ENCODE results near the gene BMP2.
A peak's percentile ranks its signal among the peaks of the same experiment; 100 is the strongest.

The BMP2 gene

DNA sequence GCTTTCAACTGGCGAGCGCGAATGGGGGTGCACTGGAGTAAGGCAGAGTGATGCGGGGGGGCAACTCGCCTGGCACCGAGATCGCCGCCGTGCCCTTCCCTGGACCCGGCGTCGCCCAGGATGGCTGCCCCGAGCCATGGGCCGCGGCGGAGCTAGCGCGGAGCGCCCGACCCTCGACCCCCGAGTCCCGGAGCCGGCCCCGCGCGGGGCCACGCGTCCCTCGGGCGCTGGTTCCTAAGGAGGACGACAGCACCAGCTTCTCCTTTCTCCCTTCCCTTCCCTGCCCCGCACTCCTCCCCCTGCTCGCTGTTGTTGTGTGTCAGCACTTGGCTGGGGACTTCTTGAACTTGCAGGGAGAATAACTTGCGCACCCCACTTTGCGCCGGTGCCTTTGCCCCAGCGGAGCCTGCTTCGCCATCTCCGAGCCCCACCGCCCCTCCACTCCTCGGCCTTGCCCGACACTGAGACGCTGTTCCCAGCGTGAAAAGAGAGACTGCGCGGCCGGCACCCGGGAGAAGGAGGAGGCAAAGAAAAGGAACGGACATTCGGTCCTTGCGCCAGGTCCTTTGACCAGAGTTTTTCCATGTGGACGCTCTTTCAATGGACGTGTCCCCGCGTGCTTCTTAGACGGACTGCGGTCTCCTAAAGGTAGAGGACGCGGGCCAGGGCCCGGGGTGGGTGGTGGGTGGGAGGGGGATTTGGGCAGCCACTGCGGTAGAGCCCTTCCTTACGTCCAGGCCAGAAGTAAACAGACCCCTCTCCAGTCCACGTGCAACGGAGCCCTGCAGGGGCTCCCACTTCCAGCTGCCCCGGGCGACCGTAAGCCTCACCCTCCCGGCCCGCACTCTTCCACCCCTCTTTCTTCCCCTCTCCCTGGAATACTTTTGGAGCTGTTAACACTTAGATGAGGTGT lies 998 bp downstream of the BMP2 start:
- no peak for DNase-seq (ENCODE audit: low spot score)

DNA sequence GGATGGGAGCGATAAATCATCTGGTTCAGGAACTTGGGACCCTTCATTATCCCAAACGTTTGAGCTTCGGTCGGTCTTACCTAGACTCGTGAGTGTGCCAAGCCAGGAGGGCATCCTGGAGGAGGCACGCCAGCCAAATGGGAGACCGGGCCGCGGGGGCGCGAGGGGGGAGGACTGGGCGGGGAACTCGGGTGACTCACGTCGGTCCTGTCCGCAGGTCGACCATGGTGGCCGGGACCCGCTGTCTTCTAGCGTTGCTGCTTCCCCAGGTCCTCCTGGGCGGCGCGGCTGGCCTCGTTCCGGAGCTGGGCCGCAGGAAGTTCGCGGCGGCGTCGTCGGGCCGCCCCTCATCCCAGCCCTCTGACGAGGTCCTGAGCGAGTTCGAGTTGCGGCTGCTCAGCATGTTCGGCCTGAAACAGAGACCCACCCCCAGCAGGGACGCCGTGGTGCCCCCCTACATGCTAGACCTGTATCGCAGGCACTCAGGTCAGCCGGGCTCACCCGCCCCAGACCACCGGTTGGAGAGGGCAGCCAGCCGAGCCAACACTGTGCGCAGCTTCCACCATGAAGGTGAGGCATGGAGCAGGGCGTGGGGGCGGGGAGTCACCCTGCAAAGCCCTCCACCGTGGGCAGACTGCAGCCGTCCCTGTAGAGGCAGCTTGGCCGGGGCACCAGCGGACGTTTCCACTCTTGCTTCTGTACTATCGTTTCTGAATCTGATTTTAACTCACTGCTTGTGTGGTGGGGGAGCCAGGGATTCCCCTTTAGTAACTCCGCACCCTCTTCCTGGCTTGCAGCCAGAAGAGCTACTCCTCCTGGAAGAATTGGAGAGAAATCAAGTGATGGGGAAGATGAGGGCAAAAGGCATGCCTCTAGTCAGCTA lies 2.7 kb downstream of the BMP2 start:
- no peak for DNase-seq (ENCODE audit: low spot score)

DNA sequence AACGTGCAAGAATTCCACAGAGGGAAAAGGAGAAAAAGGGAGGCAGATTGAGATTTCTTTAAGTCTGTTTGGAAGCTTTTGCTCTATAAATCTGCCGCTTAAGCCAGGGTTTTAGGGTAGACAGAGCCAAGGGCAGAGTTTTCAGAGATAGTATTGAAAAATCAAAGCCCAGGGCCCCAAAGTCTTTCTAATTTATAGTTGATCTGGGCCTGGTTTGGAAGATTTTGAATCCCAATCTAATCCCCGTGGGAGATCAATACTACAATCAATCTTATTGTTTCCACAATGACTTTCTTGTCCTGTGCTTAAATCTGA lies 3.3 kb downstream of the BMP2 start:
- no peak for DNase-seq (ENCODE audit: low spot score)

DNA sequence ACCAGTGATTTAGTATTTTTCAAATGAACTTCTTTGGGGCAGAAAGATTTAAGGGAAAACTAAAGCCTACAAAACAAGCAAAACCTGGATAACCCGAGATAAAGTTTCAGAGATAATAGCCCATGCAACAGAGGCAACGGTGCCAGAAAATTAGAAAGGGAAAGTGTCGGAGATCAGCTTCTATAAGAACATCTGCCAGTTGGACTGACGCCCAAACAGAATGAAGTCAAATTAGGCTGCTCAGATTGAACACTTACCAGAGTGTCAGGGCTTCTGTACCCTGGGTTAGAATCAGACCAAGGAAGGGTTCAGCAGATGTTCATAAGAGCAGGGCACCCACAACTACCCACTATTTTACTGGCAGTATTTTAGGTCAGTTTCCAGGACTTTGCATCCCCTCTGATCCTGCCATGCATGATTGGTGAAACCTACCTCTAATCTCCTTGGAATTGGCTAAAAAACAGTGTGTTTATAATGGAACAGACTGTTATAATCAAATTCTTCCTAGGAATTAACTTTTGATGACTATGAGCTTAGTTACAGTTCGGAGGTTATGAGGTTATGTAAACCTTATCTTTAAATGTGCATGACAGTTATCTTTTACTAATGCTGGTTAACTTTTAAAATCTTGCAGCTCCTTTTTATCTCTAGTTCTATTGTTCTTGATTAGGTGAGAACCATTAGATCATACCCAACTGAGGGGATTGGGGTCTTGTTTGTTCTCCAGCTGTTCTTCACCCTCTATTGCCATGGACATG lies 13.1 kb downstream of the BMP2 start:
- DNase-seq (ENCODE audit: low spot score): no peak

DNA sequence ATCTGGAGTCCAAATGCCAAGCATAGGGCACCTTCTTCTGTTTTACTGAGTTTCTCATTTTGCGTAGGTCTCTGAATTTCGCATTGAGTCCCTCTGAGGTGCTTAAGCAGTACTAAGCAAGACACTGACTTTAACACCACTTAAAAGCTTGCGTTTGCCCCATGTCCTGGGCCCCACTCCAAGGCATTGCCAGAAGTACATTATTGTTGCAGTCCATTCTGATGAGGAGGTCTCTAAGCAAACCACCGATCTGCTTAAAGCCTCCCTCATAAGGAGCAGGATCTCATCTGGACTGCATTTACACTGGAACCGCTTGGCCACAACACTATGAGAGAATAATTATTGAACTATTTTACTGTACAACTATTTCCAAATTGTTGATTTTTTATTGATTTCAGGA lies 16.3 kb downstream of the BMP2 start:
- DNase-seq (ENCODE audit: low spot score): no peak

DNA sequence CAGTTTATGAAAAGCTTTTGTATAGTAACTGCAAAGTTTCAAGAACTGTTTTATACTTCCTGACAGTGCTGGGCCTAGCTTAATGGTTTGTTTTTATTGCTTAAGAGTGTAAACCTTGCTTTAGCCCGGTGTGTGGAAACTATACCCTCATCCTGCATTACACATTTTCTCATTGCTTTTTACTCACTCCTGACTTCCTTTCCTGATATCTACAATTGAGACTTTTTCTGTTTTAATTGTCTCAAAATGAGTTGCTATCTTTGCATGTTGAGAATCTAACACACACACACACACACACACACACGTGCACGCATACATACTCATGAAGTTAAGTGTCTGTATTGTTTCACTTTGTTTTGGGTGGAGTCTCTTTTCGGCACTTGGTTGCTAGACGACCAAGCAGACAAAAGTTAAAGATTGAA lies 16.7 kb downstream of the BMP2 start:
- no peak for DNase-seq (ENCODE audit: low spot score)

DNA sequence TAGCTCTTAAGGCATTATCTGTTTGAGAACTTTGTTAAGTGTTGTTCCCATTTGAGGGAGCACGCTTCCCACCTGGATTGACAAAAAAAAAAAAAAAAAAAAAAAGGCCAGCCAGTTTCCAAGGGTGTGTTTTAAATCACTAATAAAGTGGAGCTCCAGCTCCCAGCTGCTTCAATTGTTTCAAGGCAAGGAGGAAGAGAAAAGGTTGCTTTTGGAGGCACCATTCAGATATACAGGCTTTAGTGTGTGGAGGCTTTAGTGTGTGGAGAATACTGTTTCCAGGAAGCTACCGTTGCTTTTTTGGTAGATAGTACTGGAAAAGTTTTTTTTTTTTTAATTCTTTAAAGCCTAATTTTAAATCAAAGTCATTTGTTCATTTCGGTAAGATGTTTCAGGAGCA lies 17.3 kb downstream of the BMP2 start:
- DNase-seq (ENCODE audit: low spot score): no peak

DNA sequence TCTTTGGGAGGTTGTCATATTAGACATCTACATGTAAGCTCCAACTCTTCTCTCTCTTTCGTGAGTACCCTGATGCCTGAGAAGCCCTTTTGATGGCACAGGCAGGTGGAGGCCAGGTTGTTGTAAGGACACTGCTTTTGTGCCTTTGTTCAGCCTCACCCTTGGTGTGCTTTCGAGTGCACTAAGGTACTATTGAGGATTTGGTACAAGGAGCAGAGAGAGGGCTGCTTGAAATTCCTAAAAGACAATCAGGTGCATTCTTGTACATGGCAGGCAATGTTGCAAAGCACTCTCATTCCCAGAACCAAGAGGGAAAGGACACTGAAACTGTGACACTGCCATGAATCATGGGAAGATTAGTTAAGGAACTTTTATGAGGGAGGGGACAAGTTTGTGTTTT lies 19.1 kb downstream of the BMP2 start:
- DNase-seq (ENCODE audit: low spot score): no peak

DNA sequence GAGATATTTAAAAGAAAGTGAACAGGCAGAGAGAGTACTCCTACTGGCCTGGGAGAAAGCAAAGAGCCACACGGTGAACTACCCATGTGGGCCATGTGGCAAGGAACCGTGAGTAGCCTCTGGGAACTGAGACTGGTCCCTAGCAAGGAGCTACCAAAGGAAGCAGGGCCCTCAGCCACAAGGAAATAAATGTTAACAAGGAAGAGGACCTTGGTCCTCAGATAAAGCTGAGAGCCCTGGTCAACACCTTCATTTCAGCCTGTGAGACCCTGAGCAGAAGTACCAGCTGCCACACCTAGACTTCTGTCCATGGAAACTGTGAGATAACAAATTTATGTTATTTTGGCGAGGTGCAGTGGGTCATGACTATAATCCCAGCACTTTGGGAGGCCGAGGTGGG lies 25.3 kb downstream of the BMP2 start:
- no peak for DNase-seq (ENCODE audit: low spot score)

DNA sequence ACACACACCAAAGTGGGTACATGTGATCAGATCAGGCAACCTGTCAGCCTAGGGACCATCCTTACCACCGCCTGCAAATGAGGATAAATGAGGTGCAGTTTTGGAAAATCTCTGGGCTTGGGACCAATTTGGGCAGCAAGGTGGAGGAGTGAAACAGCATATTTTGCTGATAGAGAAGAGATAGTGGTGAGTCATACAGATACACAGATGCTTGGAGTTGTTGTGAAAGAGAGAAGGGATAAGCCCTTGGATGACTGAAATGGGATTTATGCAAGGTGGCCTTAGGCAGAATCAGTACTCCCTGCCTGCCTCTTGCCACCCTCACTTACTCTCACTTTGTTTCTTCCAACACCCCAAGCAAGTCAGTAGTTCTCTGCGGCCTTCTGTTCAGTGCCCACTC lies 34.7 kb downstream of the BMP2 start:
- no peak for DNase-seq (ENCODE audit: low spot score)

DNA sequence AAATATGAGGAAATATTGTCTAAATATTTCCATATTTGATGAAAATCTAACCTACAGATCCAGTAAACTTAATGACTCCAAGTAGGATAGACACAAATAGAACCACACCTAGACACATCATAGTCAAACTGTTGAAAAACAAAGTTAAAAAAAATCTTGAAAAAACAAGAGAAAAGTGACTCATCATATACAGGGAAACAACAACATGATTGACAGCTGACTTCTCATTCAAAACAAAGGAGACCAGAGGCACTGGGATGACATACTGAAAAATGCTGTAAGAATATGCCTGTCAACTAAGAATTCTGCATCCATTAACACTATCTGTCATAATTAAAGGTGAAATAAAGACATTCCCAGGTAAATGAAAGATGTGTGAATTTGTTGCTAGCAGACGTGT lies 38.8 kb downstream of the BMP2 start:
- DNase-seq (ENCODE audit: low spot score): no peak

DNA sequence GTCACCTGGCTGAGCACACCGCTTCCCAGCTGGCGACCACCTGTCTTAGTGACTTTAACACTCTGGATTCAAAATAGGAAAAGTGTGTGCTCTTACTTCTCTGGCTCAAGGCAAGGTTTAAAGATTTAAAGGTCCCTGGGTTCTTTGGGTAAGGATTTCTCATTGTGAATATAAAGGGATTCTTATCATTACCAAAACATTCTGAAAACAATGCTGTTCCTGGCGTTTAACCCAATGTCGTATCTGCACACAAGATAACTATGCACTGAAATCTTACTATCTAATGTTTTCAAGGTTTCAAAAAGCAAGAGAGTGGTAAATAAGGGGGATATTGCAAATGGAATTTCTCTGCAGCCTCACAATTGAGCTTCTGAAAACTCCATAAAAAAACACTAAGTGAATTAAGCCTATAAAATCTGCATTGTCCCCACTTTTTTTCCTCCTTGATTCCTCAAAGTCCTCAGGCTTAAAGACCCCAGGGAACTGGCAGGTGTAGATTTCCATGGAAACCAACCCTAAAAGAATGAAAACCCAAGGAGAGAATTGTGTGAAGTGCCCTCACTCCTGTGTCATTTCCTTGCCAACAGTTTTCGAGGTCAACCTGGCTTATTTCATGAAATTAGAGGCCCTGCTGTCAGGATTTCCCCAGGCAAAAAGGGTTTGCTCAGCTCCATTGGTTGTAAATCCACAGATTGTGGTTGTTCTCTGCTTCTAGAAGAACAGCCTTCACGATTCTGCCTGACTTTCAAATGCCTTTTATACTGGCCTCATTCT lies 44.0 kb downstream of the BMP2 start:
- no peak for DNase-seq (ENCODE audit: low spot score)

DNA sequence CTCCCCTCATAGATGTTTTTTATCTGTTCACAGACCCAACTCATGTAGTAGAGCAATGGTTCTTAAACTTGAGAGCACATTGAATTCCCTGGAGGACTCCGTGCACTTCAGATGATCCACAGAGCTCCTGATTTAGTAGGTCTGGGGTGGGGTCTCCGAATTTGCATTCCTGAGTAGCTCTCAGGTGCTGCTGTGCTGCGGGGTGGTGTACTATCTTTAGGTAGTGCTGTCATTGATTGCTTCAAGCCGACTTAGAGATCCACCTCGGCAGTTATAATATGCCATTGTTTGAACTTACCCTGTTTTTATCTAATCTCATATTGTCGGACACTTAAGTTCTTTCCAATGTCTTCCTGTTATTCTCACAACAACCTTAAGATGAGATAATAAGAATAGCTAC lies 45.0 kb downstream of the BMP2 start:
- DNase-seq (ENCODE audit: low spot score): no peak

DNA sequence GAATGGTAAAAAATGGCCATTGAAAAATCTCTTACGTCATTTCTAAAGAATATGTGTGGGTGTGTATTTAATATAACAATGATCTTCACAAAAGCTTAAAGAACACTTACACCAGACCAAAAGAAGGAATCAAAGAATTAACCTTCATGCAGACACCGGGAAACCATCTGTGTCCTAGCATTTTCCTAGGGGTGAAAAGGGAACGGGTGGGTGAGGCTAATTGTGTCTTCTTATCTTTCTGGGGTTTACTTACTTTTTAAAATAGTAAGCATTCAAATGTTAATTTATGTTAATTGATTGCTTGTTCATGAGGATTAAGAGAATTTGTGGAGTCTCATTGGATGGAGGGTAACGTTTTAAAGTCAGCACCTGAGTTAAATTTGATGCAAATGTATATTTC lies 47.5 kb downstream of the BMP2 start:
- no peak for DNase-seq (ENCODE audit: low spot score)

DNA sequence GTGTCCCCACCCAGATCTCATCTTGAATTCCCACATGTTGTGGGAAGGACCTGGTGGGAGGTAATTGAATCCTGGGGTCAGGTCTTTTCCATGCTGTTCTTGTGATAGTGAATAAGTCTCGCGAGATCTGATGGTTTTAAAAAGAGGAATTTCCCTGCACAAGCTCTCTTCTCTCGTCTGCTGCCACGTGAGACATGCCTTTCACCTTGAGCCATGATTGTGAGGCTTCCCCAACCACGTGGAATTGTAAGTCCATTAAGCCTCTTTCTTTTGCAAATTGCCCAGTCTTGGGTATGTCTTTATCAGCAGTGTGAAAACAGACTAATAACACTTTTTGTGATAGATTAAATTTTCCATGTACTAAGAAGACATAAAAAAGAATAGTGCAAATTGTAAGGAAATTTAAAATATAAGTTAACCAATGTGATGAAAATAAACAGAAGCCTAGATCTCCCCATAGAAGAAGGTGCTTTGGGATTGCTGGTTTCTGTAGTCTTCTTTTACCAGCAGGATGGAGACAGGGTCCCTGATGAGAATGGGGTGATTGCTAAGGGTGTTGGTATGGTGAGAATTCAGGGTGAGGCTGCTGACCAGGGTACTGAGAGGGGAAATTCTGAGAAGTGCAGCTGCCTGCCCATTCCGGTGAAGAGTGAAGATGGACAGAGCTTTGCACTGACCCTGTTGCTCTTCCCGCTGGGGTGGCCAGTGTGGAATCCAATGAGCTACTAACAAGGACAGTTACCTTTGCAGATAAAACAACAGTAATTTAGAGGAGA lies 50.7 kb downstream of the BMP2 start:
- DNase-seq (ENCODE audit: low spot score): no peak

DNA sequence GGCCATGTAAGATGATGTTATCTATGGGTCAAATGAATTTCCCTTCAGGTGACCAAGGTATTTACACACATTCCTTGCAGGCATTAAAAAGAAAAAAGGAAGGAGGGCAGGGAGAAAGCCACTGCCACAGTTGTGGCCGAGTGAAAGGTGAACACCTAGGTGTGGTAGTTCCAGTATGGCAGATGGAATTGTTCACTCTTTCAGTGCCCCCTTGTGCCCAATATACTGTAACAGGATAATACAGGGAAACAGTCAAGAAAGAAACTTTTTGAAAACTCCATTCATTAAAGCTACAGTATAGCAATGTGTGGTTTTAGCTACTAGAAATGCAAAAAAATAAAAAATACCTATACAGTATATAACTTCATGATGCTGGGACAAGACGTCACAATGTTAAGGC lies 52.1 kb downstream of the BMP2 start:
- DNase-seq (ENCODE audit: low spot score): no peak

DNA sequence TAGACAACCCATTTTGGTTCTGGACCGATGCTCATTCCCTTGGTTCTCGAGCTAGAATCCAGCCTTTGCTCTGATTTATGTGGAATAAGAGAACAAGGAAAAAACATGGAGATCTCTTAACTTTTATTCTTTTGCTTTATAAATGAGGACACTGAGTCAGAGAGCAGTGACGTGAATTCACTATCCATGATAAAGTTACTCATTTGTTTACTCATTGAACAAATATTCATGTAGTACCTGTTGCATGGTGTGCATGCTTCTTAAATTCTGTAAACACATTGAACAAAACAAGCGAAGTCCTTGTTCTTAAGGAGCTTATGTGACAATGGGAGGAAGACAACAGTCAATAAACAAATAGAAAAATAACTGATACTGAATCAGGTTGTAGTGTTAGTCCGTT lies 56.9 kb downstream of the BMP2 start:
- DNase-seq (ENCODE audit: low spot score): no peak

DNA sequence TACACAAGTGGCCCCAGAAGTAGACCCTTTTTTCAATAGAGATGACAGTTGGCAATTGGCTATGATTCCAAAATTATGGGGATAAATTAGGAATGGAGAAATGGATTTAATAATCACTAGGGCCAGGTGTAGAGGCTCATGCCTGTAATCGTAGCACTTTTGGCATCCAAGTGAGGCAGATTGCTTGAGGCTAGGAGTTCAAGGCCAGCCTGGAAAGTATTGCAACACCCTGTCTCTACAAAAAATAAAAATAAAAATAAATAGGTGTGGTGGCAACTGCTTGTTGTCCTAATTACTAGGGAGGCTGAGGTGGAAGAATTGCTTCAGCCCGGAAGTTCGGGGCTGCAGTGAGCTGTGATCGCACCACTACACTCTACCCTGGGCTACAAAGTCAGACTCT lies 60.0 kb downstream of the BMP2 start:
- no peak for DNase-seq (ENCODE audit: low spot score)

DNA sequence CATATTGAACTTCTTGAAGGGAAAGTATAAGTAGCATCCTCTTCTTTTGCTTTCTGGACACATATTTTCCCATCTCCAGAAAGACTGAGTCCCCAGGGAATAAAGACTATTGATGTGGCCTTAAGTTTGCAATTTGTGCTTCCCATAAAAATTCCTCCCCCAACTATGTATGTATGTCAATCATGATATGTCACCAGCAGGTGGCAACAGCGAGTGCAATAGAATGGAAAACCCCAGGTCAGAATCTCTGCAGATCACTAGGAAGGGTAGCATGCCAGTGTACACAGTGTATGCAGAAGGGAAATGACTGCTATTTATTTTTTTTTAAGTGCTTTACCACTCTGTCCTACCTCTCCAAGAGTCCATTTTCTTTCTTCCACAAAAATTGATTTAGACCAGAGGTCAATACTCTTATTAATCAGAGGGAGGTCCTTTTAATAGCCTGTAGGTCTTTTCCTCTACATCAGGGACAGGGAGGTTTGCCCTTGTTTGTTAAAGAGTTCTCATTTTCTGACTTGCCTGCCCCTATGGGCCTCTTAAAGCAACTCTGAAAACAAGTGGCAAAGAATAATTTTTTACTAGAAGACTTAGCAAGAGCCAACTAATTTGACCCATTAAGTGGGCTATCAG lies 61.4 kb downstream of the BMP2 start:
- DNase-seq (ENCODE audit: low spot score): peak; percentile 55

DNA sequence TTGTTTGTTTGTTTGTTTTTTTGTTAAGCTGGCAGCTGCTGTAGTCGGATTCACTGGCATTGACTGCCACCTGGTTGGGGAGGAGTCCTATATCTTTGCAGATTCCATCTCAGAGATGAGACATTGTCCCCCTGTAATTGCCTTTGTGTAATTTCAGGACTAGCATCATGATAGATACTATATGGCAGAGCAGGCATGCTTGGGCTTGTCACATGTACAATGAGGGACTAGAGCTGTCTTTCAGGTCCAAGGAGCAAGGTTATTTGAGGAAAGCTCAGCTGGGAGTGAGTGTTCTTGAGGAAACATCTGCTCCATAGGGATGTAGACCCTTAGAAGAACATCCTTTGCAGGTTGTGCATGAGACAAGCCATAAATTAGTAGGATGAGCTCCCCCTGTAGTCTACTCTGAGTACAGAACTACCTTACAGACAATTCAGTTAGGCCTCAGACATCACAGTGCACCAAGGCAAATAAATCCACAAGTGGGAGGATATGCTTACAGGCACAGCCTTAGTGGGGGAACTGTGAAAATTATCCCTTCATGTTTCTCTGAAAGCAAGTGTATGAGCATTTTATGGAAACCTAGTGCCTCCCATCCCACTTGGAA lies 62.1 kb downstream of the BMP2 start:
- no peak for DNase-seq (ENCODE audit: low spot score)

Data from putamen (tissue), 1 donor.